DMS79 (cell line): Measurements from ENCODE around the gene AGR3.

Source experiments
- DNase-seq: peaks from one replicate; lab custom pipeline; 2025; lab: John Stamatoyannopoulos, UW

The AGR3 gene

DNA sequence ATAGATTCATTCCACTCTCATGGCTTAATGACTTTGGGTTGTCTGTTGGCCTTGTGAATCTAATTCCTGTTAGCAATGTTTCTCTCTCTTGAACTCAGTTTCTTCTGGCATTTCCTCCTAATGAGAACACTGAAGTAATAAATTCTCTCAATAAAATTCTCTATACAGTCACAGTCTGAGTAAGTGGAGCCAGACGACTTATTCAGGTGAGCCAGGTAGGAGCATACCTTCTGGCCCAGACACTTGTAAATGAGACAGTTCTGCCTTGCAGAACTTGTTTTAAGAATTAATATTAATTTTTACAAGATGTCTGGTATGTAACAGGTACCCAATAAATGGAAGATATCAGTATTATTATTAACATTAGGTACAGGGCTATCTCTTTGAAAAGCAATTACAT, 48.4 kb downstream of the AGR3 start:
- DNase-seq = no peak

DNA sequence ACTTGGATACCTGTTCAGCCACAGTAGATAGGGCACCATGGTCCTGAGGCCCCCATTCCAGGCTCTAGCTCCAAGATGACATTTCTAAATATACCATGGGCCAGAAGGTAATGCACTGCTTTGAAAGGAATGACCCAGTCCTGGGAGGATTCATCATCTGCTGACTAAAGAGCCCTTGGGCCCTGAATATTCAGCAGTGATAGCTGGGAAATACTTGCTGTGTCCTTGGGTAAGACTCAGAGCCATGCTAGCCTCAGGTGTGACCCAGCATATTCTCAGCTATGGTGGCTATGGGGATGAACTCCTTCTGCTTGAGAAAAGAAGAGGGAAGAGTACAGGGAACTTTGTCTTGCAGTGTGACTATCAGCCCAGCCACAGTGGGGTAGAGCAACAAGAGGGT, 55.7 kb downstream of the AGR3 start:
- no peak for DNase-seq

DNA sequence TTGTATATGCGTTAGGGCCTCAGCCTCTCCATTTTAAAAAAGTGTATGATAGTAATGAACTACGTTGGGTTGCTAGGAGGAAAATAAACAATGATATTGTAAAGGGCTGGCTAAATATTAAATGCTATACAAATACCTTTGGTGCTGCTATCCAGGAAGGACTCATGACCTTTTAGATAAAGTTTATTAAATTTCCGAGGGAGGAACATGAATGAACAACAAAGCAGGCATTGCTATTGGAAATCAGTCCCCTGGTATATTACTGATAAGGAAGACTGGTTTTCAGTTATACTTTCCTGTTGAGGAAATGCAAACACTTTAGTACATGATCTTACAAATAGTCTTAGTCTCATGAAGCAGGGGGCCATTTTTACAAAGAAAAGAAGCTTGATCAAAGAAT, 59.8 kb downstream of the AGR3 start:
- no peak for DNase-seq

DNA sequence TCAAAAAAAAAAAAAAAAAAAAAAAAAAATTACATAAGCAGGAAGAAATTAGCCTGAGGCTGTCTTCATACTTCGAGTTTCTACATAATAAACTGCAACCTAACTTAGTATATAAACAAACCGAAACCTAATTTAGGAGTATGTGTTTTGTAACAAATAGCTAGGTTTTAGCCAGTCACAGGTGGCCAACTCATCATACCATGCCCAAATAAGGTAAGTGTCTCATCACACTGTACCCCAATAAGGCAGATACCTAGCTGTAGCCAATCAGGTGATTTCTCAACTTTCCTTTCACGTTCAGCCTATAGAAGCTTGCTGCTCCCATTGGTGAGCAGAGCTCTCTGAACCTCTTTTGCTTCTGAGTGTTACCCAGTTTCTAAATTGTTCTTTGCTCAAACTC, 63.1 kb downstream of the AGR3 start:
- no peak for DNase-seq

DNA sequence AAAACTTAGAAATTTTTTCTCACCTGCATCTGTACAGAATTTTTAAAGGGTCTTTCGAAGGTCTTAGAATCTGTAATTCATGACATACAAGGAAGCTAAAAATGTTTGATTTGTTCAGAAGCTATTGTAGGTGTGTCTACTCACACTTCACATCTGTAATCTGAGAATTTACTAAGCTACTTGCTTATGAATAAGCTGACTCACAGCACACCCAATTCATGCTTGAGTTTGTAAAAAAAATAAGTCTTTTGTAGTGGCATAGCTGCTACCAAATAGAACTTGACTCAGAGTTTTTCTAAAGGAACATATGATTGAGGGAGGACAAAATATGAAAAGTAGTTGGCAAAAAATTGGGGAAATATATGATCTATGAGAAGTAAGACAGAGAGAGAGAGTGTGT, 64.2 kb downstream of the AGR3 start:
- no peak for DNase-seq

DNA sequence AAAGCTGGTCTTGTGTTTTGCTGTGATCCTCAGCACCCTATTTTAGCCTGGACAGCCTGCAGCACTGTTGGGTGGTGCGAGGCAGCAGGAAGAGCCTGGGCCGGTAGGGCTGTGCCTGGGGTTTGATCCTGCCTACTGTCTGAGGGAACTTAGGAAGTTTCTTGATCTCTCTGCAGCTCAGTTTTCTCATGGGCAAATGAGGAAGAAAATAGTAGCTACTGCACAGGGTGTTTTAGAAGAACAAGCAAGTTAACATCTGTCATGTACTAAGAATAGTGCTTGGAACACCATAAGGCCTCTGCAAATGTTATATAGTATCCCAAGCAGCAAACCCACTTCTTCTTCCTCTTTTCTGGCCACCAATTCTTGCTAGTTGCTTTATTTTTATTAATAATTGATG, 65.0 kb downstream of the AGR3 start:
- DNase-seq = no peak

DNA sequence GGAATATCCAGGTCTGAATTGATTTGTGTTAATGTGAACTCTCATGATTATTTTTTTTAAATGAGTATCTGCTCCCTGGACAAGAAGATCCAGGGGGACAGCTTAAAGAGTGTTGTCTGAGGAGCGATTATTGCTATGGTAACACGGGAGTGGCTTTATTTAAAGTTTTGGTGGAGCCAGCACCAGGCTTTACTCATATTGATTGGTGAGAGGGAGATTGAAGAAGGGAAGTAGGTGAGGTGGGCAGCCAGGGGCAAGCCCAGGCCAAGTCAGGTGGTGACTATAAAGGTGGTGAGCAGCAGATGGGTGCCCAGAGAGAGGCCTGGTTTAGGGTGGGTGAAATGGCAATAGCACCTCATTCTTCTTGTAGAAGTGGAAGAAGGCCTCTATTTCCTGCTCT, 66.8 kb downstream of the AGR3 start:
- DNase-seq = no peak

DNA sequence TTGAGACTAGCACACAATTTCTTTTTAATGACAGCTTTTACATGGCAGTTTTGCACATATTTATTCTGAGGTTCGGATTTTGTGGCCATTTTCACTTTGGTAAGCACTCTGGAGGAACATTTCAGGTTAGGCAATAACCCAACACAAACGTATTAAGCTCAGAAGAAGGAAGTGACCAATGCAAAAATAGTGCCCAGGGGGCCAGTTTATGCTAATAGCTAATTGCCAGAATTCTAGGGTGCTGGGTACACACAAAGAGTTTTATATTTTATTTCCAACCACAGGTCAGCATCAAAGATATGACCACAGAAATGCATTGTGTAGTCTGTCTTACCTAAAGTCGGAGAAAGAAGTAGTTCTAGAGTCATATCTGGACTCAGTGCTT, 68.6 kb downstream of the AGR3 start:
- DNase-seq = no peak

DNA sequence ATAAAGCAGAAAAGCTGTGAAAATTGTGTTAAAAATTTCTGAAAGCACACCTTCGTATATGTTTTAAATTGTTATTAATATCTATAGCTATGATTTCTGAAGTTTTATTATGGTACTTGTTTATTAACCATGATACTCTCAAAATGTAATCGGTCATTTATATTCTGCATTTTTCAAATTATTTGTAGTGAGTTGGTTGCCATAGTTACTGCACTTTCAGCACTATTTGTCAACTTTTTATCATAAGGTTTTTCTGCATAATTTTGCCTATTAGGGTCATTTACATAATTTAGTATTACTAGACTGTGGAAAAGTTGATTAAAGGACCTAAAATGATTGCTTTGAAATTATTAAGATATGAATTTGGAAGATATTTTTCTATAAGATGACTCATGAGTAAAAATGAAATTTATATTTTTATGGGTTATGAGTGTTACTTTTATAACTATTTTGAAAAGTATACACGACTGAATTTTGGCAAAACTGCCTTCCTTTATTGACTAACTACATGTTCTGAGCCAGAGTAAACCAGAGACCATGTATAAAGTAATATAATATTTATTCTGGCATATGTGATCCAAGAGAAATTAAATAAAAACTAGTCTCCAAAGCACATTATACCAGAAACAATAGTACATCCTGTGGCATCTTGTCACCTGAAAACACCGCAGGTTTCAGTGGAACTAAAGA, 69.1 kb downstream of the AGR3 start:
- no peak for DNase-seq

DNA sequence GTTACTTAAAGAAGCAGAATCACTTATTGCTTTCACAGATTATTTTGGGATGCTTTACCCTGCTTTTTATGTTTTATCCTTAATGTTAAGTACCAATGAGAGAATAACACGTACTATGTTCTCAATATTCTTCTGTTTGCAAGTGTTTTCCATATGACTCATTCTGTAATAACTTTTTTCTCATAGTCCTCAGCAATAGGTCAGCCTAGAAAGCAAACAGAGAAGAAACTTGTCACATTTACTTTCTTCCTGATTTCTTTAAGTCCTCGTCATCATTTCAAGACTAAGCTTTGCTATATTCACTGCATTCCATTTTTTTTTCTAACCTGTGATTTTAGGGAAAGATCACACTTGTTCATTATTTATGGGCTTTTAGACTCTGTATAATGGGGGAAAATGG, 70.2 kb downstream of the AGR3 start:
- no peak for DNase-seq

DNA sequence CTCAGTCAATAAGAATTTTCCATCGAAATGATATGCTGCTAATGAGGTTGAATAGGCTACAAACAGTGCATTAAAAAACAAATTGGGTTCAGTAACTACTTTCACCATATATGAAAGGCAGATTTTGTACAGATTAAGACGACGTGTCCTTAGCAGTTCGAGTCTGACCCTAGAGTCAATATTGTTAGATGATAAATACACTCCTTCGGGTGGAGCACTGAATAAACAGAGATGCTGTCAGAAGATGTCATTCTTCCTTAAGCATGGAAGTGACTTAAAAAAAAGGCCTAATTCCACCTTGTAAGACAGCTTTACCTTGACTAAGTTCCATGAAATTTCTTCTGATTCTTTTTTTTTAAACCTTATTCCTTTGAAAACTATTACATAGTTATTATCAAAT, 71.2 kb downstream of the AGR3 start:
- no peak for DNase-seq

DNA sequence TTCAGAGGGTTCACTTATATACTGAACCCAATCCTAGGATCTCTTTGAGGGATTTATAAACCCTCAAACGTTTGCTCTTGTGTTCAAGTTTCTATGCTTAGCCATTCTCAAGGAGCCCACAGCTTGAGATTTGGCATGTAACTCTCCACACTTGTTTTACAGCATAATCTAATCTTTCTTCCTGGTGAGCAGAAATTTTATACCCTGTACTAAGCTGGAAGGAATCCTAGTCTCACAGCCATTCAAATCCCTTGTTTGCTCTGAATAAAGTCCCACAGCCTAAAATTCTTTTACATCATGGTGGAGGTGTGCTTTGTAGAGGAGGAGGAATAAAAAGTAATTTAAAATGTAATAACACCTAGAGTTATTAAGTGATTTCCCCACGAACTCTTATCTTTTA, 71.7 kb downstream of the AGR3 start:
- no peak for DNase-seq
